ENCODE data around the gene FUBP1.
A peak's percentile ranks its signal among the peaks of the same experiment; 100 is the strongest.
"Not testable (repeated sequence)": the region's sequence is repeated elsewhere in the genome, so short reads cannot be mapped to it uniquely, and the experiment has no call there.

The FUBP1 gene

GRCh38 chr1:77986810-77987209 is 7.9 kb upstream of the FUBP1 start:
- no peak for DNase-seq

- no peak for DNase-seq
These were observed 5.8 kb upstream of the FUBP1 start for GRCh38 chr1:77984629-77985028.

- no peak for DNase-seq
These were observed 5.1 kb upstream of the FUBP1 start for GRCh38 chr1:77983997-77984355.

GRCh38 chr1:77983352-77983996 is 4.6 kb upstream of the FUBP1 start:
- DNase-seq, result not testable (repeated sequence)

GRCh38 chr1:77978293-77978968 is 441 bp downstream of the FUBP1 start:
- peak; percentile 95 for DNase-seq

- DNase-seq, result no peak
These were observed 931 bp downstream of the FUBP1 start for GRCh38 chr1:77977989-77978292.

GRCh38 chr1:77976433-77977076 is 2.3 kb downstream of the FUBP1 start:
- DNase-seq, result peak; percentile 6

- peak; percentile 22 for DNase-seq
These were observed 3.0 kb downstream of the FUBP1 start for GRCh38 chr1:77975907-77976306.

- DNase-seq, result no peak
These were observed 3.5 kb downstream of the FUBP1 start for GRCh38 chr1:77975386-77975785.

- DNase-seq, result no peak
These were observed 6.8 kb downstream of the FUBP1 start for GRCh38 chr1:77972080-77972479.

- no peak for DNase-seq
These were observed 8.7 kb downstream of the FUBP1 start for GRCh38 chr1:77970192-77970591.

GRCh38 chr1:77966291-77966690 is 12.6 kb downstream of the FUBP1 start:
- no peak for DNase-seq

GRCh38 chr1:77961392-77961791 is 17.5 kb downstream of the FUBP1 start:
- DNase-seq, result no peak

GRCh38 chr1:77958850-77959249 is 20.0 kb downstream of the FUBP1 start:
- DNase-seq, result no peak

- no peak for DNase-seq
These were observed 20.5 kb downstream of the FUBP1 start for GRCh38 chr1:77958391-77958790.

- no peak for DNase-seq
These were observed 22.4 kb downstream of the FUBP1 start for GRCh38 chr1:77956464-77956863.

GRCh38 chr1:77955709-77956108 is 23.2 kb downstream of the FUBP1 start:
- no peak for DNase-seq

GRCh38 chr1:77954521-77954920 is 24.4 kb downstream of the FUBP1 start:
- no peak for DNase-seq

- DNase-seq, result no peak
These were observed 25.0 kb downstream of the FUBP1 start for GRCh38 chr1:77953907-77954306.

GRCh38 chr1:77951328-77951727 is 27.5 kb downstream of the FUBP1 start:
- no peak for DNase-seq

GRCh38 chr1:77950873-77951272 is 28.0 kb downstream of the FUBP1 start:
- DNase-seq, result no peak

GRCh38 chr1:77948841-77949424 is 29.9 kb downstream of the FUBP1 start:
- DNase-seq, result no peak

- DNase-seq, result no peak
These were observed 33.5 kb downstream of the FUBP1 start for GRCh38 chr1:77945345-77945744.

Data from eye (tissue), 1 donor.